ENCODE measurements around the gene SPOPL. TPM values are rescaled to one million over a fixed set of nuclear protein-coding genes. Genes with fewer than 3 reads are reported as not detected.
"Not testable (repeated sequence)": the region's sequence is repeated elsewhere in the genome, so short reads cannot be mapped to it uniquely, and the experiment has no call there.

The SPOPL gene
- total RNA-seq, 1 experiment from 2014 or later: 13.8 TPM

DNA sequence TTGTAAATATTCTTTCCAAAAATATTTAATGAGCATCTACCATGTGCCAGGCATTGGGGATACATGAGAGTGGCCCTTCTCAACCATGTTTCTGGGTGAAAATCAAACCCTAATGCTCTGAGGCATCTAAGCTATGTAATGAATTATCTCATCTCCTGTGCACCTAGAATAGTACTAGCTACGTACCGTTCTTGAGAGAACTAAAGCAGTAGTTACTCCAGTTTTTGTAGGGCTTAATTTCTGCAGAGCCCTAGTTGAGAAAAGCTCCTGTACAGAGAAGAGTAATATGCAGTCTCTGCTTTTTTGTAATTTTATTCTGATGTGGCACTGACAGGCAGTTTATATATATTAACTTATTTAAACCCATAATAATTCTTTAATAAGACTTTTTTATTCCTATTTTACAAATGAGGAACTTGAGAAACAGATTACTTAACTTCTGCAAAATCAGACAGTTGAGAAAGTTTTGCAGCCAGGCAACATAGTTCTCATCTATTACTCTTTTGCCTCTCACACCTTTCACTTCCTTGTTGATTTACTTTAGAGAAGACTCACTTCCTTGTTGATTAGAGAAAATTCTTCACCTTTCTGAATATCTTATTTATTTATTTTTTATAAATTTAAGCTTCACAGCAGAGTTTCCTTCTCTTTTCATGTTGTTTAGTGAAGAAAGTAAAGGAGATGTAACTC, 3.1 kb downstream of the SPOPL start:
- Histone ChIP-seq H3K4me3 (no peak overlapping the region; the same call in 1 of the 2 replicates), H3K9me3 (no peaks in the 10 kb centered on the region; the same call in 1 of the 2 replicates), H3K36me3 (peaks cover 3% of the 10 kb centered on the region), H3K27me3 (no peaks in the 10 kb centered on the region)
- no peak for DNase-seq

DNA sequence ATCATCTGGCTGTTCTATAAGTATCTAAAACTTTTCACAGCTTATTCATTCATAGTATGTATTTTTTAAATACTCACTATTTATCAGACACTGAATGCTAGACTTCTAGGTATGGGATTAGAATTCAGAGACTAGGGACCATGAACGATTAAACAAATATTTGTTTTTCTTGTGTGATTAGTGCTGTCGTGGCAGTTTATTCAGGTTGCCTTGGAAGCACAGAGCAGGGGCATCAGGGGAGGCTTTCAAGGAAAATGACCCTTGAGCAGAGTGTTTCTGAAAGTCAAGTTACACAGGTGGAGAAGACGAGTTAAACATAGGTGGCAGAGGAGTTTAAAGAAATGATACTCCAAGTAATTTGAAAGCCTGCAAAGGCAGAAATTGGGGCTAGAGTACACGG, 5.7 kb downstream of the SPOPL start:
- H3K9me3 ChIP-seq: no peaks in the 10 kb centered on the region; the same call in 1 of the 2 replicates
- no peak for DNase-seq
- no peak overlapping the region for H3K4me3 ChIP-seq
- H3K36me3 ChIP-seq: peaks cover 7% of the 10 kb centered on the region
- H3K27me3 ChIP-seq: no peaks in the 10 kb centered on the region

DNA sequence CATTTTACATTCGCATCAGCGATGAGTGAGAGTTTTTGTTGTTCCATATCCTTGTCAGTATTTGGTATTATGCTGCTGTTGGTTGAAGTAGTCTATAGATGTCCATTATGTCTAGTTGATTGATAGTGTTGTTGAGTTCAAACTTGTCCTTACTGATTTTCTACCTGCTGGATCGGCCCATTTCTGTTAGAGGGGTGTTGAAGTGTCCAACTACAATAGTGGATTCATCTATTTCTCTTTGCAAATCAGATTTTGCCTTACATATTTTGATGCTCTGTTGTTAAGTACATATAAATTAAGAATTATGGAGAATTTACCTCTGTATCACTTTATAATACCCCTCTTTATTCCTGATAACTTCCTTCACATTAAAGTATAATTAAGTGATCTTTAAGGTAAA, 8.7 kb downstream of the SPOPL start:
- Histone ChIP-seq H3K36me3 (peaks cover 7% of the 10 kb centered on the region), H3K4me3 (no peak overlapping the region), H3K9me3 (no peaks in the 10 kb centered on the region; the same call in 1 of the 2 replicates), H3K27me3 (no peaks in the 10 kb centered on the region)
- DNase-seq: no peak

DNA sequence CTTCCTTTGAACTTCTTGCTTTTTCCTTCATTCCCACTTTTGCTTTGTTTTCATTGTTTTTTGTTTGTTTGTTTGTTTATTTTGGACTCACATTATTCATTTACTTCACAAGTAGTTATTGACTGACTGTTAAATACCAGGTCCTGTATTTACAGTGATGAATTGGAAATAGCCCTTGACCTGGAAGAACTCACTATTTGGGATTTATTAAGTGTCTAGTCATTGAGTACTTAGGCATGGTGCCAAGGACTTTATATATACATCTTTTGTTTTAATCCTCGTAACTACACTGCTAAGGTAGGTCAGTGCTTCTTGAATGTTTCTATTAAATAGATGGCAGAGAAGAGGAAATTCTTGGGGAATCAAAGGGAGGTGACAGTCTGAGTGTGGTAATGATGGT, 11.1 kb downstream of the SPOPL start:
- Histone ChIP-seq H3K4me3 (no peak overlapping the region), H3K27me3 (no peaks in the 10 kb centered on the region), H3K36me3 (peaks cover 7% of the 10 kb centered on the region), H3K9me3 (no peaks in the 10 kb centered on the region; the same call in 1 of the 2 replicates)
- no peak for DNase-seq

DNA sequence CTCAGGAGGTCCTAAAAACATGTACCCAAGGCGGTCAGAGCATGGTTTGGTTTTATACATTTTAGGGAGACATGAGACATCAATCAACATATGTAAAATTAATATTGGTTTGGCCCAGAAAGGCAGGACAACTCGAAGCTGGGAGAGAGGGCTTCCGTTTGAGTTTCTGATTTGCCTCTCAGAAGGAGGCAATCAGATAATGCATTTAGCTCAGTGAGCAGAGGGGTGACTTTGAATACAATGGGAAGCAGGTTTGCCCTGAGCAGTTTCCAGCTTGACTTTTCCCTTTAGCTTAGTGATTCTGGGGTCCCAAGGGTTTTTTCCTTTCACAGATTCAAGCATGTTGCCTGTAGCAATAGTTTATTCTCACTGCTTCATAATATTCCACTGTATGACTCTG, 12.6 kb downstream of the SPOPL start:
- Histone ChIP-seq H3K36me3 (peaks cover 7% of the 10 kb centered on the region), H3K9me3 (no peaks in the 10 kb centered on the region; the same call in 1 of the 2 replicates), H3K27me3 (no peaks in the 10 kb centered on the region), H3K4me3 (no peak overlapping the region)
- no peak for DNase-seq

DNA sequence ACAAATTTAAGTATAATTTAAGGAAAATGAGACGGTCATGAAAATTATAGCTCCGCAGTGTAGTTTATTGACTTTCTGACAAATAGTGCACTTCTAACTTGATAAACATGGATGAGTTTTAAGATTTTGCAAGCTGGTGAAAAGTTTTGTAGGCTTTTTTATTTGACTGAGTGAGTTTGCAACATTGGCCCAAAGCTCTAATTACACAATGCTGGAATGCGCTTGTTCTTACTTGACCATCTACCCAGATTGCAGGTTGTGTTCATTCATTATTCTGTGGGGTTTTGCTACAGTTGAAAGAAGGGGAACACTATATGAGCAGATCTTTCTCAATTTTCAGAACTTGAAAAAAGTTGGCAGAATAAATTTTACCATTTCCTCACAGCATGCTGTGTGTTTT, 13.5 kb downstream of the SPOPL start:
- Histone ChIP-seq H3K4me3 (no peak overlapping the region), H3K27me3 (no peaks in the 10 kb centered on the region), H3K36me3 (peaks cover under 1% of the 10 kb centered on the region; the same call in 1 of the 2 replicates), H3K9me3 (no peaks in the 10 kb centered on the region; the same call in 1 of the 2 replicates)
- no peak for DNase-seq

DNA sequence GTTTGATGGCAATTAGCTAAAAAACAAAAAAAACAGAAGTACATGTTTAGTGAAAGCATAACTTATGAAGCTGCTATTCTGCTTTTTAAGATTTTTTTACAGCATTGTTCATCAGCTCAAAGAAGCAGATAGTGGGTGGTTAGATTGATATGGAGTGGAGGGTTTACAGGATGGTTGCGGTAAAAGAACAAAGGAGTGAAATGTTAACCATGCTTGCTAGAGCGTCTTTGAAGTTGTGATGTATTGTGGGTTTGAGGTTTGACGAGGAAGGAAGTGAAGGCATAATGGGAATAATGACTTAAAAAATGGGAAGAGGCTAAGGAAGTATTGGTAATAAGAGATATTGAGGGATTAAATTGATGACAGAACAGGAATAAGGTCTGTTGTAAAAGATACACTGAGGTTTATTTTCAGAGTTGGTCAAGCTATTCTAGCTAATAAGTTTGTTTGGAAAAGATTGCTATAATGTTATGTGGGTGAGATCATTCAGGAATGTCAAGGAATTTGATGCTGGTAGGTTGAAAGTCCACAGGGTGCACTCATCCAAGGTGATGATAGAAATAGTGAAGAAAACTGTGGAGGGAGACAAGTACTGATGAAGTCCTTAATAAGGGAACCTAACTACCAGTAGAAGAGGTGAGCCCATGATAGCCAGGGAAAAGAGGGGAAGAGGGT, 14.6 kb downstream of the SPOPL start:
- Histone ChIP-seq H3K36me3 (no peaks in the 10 kb centered on the region), H3K4me3 (no peak overlapping the region), H3K9me3 (no peaks in the 10 kb centered on the region; the same call in 1 of the 2 replicates), H3K27me3 (no peaks in the 10 kb centered on the region)
- DNase-seq: no peak

DNA sequence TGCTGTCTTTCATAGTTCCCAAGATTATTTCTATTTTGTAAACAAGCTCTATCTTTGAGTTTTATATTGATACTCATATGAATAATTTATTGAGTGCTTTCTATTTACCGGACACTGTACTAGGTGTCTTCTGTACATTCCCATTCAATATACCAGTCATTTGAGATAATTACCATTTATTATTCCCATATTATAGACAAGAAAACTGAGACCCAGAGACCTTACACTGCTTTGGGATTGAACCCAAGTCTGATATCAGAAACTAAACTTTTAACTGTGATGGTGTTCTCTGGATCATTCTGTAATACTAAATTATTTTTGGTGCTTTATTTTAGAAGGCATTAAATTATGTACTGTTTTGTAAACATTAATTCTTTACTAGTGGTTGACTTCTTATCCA, 17.3 kb downstream of the SPOPL start:
- H3K9me3 ChIP-seq: 0 out of 2 replicates have a peak, but pooled peaks cover 2% of the 10 kb centered on the region
- DNase-seq: no peak
- H3K4me3 ChIP-seq: no peak overlapping the region
- H3K36me3 ChIP-seq: peaks cover 2% of the 10 kb centered on the region; the same call in 1 of the 2 replicates
- H3K27me3 ChIP-seq: no peaks in the 10 kb centered on the region

DNA sequence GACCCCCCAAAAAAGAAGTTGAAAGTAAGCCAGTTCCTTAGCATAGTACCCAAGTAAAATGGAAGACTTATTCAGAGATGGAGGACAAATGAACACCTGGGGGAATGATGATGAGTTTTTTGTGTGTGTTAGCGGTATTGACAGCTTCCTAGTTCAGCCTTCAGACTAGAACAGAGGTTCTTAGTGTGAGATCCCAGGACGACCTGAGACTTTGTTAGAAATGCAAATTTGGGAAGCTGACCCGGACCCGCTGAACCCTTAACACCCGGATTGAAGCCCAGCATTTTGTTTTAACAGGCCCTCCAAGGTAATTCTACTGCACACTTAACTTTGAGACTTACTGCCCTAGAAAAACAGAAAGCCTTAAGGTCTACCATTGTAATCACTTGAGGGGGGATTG, 20.3 kb downstream of the SPOPL start:
- no peak overlapping the region for H3K4me3 ChIP-seq
- no peaks in the 10 kb centered on the region for H3K27me3 ChIP-seq
- DNase-seq: no peak
- H3K9me3 ChIP-seq: 0 out of 2 replicates have a peak, but pooled peaks cover 2% of the 10 kb centered on the region
- peaks cover 9% of the 10 kb centered on the region for H3K36me3 ChIP-seq

DNA sequence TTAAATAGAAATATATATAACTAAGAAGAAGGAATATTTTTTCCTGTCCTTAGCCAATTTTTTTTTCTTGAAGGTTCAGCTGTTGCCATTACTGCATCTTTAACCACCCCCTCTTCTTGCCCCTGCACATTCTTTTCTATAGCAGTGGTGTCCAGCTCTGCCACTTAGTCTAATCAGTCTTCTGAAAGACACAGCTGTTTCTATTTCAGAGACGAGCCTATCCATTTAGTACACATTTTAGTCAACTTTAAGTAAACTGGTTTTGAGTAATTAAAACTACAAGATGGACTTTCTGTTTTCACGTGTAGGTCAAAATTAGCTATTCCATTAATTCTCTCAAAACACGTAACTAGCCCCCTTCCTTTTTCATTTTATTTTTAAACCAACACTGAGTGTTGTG, 21.0 kb downstream of the SPOPL start:
- H3K36me3 ChIP-seq: peaks cover 9% of the 10 kb centered on the region

DNA sequence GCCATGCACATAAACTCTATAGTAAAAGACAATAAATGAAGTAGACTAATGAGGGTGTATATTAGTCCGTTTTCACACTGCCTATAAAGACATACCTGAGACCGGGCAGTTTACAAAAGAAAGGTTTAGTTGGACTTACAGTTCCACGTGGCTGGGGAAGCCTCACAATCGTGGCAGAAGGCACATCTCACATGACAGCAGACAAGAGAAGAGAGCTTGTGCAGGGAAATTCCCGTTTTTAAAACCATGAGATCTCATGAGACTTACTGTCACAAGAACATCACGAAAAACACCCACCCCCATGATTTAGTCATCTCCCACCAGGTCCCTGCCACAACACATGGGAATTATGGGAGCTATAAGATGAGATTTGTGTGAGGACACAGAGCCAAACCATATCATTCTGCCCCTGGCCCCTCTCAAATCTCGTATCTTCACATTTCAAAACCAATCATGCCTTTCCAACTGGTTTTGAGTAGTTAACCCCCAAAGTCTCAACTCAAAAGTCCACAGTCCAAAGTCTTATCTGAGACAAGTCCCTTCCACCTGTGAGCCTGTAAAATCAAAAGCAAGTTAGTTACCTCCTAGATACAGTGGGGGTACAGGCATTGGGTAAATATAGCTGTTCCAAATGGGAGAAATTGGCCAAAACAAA, 21.6 kb downstream of the SPOPL start:
- DNase-seq, H3K36me3 ChIP-seq: not testable (repeated sequence)

More for the DNA sequence above, 21.0 kb downstream of the SPOPL start:
- Histone ChIP-seq H3K27me3 (no peaks in the 10 kb centered on the region), H3K9me3 (0 out of 2 replicates have a peak, but pooled peaks cover 2% of the 10 kb centered on the region), H3K4me3 (no peak overlapping the region)
- DNase-seq: no peak

DNA sequence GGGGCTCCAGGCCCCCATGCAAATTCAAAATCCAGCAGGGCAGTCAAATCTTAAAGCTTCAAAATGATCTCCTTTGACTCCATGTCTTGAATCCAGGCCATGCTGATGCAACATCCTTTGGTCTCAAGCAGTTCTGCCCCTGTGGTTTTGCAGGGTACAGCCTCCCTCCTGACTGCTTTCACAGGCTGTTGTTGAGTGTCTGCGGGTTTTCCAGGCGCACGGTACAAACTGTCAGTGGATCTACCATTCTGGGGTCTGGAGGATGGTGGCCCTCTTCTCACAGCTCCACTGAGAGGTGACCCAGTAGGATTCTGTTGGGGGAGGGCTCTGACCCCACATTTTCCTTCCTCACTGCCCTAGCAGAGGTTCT, 22.1 kb downstream of the SPOPL start:
- H3K27me3 ChIP-seq, H3K4me3 ChIP-seq, H3K9me3 ChIP-seq, H3K36me3 ChIP-seq, DNase-seq: not testable (repeated sequence)

More for the DNA sequence above, 21.6 kb downstream of the SPOPL start:
- not testable (repeated sequence) for H3K4me3 ChIP-seq, H3K9me3 ChIP-seq, H3K27me3 ChIP-seq

DNA sequence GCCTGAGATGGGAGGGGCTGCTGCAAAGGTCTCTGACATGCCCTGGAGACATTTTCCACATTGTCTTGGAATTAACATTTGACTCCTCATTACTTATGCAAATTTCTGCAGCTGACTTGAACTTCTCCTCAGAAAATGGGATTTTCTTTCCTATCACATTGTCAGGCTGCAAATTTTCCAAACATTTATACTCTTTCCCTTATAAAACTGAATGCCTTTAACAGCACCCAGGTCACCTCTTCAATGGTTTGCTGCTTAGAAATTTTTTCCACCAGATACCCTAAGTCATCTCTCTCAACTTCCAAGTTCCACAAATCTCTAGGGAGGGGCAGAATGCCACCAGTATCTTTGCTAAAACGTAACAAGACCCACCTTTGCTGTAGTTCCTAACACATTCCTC, 22.8 kb downstream of the SPOPL start:
- not testable (repeated sequence) for DNase-seq, H3K36me3 ChIP-seq, H3K4me3 ChIP-seq, H3K9me3 ChIP-seq, H3K27me3 ChIP-seq

DNA sequence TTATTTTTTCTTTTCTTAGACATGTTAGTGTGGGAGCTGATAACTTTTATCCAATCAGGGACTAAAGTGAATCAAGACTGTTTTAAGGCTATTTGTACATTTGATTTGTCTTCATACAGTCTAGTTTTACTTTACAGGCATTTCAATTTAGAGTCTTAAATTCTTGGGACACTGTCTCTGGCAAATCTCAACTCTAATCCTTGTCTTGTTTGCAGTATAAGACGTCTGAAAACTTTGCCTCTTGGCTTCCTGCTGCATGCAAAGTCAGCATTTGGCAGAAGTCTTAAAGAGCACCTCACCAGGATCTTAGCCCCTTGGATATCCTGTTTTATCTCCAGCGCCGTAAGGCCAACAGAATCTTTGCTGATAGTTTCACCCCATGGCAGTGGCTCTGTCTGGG, 30.3 kb downstream of the SPOPL start:
- Histone ChIP-seq H3K36me3 (peaks cover 3% of the 10 kb centered on the region; the same call in 1 of the 2 replicates), H3K27me3 (no peaks in the 10 kb centered on the region), H3K4me3 (no peak overlapping the region), H3K9me3 (peaks cover 2% of the 10 kb centered on the region; the same call in 1 of the 2 replicates)
- DNase-seq: no peak

DNA sequence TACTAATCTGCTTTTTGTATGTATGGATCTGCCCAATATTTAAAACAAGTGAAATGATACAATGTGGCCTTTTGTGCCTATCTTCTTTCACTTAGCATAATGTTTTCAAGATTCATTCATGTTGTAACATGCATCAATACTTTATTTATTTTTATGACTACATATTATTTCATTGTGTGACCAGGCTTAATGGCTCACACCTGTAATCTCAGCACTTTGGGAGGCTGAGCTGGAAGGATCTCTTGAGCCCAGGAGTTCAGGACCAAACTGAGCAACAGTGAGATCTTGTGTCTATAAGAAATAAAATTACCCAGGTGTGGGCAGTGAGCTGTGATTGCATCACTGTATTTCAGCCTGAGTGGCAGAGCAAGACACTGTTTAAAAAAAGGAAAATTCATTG, 33.2 kb downstream of the SPOPL start:
- peaks cover 6% of the 10 kb centered on the region; the same call in 1 of the 2 replicates for H3K36me3 ChIP-seq
- no peaks in the 10 kb centered on the region for H3K27me3 ChIP-seq
- peaks cover 2% of the 10 kb centered on the region for H3K9me3 ChIP-seq
- no peak overlapping the region for H3K4me3 ChIP-seq
- no peak for DNase-seq

DNA sequence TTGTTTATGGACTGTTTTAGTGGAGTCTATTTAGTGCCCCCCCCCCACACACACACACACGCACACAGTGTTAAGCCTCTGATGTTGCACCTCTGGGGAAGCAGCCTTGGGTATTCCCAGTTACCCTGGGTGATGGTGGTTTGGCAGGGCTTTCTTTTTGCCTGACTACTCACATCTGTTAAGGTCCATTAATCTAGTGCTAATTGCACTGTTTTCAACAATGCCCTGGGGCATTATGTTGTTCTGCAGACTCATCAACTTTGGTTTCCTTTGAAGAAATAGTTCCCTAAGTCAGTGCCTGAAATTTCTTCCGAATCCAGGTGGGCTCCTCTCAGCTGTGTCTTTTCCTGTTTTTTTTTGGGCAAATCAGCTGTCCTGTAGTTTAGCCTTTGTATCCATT, 34.7 kb downstream of the SPOPL start:
- Histone ChIP-seq H3K9me3 (peaks cover 2% of the 10 kb centered on the region), H3K4me3 (no peak overlapping the region), H3K27me3 (no peaks in the 10 kb centered on the region), H3K36me3 (peaks cover 6% of the 10 kb centered on the region; the same call in 1 of the 2 replicates)
- DNase-seq: no peak

DNA sequence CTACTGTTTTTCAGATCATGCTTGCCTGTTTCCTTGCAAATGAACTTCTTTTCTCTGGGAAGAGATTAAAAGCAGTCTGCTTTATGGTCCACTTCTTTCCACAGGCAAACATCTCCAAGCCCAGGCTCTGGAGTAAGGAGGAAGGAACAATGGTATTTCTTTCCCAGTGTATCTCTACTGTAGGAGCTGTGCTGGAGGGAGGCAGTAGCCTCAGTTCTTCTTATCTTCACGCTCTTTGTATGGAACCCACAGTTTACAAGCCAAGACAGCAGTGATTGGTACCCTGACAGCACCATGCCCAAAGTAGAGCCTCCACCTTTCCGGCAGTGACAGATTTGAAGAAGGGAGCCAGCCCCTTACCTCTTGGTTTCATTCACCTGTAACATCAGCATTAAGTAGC, 35.2 kb downstream of the SPOPL start:
- Histone ChIP-seq H3K9me3 (peaks cover 2% of the 10 kb centered on the region), H3K27me3 (no peaks in the 10 kb centered on the region), H3K36me3 (peaks cover 6% of the 10 kb centered on the region; the same call in 1 of the 2 replicates), H3K4me3 (no peak overlapping the region)
- DNase-seq: no peak
